Stimulated activated CD4-positive, alpha-beta T cell treated with anti-CD3 and anti-CD28 coated beads, Interleukin-1b, Interleukin-23, amount 100 ng/mL, for 48 hours (primary cell): ENCODE data around the gene CDH23.
"Not testable (repeated sequence)": the region's sequence is repeated elsewhere in the genome, so short reads cannot be mapped to it uniquely, and the experiment has no call there.

ENCODE experiments used
- DNase-seq: peaks from one replicate; pipeline ENCODE4 v3.0.0-alpha.2; 2020

CDH23 gene

DNA sequence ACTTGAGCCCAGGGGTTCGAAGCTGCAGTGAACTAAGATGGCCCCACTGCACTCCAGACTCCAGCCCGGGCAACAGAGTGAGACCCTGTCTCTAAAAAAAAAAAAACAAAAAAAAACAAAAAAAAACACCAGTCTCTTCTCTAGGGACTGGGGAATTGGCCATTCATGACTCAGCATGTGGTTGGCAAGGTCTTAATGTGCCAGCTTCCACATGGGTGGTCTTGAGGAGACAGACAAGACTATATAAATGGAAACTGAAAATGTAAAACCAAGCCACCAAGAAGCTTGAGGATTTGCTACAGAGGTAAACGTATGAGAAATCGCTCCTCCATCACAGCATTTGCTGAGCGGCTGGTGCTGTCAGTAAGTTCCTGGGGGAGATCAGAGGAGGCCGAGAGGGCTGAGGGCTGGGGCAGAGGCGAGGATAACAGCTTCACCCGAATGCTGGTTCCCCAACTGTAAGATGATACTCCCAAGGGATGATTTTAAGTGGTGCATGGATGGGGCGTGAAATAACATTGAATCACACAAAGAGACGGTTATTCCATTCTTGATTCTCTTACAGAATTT is 194.1 kb downstream of the CDH23 start:
- DNase-seq, result no peak

DNA sequence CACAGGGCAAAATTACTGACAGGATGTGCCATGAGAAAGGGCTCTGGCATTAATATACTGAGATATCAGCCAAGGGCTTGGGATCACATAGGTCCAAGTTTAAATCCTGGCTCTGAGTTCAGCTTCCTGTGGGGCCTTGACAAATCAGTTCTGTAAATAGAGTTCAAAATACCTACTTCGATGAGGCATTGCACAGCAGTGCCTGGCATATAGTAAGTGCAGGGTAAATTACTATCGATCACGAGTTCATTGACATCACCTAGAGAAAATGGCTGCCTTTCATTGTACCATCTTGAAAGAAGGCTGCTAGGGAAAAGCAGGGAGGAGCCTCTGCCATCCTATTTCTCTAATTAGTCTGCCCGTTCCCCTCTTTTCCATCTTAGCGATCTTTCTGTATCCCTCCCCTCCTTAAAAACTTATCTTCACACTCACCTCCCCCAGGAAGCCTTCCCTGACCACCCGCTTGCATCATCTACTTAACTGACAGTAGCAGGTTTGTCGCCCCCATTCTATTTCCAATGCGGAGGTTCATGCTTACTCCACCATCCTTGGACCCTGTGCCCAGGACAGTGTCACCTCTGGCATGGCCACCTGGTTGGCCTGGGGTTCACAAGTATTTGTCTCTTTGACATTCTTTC is 198.3 kb downstream of the CDH23 start:
- DNase-seq, result no peak

DNA sequence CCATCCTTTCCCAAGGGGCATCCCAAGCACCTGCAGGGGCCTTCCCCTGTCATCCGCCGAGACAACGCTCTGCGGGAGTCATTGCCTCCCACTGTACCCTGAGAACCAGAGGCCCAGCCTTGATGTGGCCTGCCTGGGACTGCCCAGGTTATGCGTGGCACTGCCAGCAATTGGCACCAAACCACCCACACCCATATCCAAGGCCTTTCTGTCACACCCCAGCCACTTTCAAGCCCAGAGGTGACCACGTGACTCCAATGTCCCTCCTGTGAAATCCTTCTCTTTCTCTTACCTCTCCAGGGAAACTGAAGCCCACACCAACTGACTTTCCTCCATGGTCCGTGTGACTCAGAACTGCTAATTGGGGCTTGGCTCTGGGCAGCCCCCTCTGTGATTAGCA is 198.9 kb downstream of the CDH23 start:
- no peak for DNase-seq

DNA sequence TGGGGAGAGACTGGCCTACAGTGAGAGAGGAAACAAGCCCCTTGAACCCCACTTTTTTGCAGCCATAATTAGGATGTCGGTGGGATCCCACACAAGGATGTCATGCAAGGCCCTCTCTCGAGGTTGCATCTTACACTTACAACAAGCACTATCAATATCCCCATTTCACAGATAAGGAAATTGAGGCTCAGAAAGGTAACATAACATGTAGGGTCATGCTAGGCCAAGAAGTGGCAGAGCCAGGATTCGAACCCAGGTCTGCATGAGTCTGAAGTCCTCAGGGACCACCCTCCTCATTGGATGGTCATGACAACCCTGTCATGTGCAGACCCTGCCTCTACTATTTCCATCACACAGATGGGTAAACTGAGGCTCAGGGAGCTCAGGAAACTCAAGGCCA is 199.4 kb downstream of the CDH23 start:
- no peak for DNase-seq

DNA sequence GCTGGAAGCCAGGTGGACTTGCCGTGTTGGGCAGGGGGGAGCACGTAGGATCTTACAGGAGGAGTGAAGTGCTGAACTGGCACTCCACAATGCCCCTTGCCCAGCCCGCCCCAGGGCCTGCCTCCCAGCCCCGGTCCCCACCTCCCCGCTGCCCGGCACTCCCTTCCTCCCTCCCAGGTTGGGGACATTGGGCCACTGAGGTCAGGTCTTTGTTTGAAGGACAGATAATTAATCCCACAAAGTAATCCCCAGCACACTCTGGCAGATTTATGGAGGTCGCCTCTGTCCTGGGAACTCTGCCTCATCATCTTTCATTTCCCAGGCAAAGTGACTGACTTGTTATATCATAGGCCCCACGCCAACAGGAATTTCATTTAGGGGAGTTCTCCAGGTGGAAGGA is 200.0 kb downstream of the CDH23 start:
- no peak for DNase-seq

DNA sequence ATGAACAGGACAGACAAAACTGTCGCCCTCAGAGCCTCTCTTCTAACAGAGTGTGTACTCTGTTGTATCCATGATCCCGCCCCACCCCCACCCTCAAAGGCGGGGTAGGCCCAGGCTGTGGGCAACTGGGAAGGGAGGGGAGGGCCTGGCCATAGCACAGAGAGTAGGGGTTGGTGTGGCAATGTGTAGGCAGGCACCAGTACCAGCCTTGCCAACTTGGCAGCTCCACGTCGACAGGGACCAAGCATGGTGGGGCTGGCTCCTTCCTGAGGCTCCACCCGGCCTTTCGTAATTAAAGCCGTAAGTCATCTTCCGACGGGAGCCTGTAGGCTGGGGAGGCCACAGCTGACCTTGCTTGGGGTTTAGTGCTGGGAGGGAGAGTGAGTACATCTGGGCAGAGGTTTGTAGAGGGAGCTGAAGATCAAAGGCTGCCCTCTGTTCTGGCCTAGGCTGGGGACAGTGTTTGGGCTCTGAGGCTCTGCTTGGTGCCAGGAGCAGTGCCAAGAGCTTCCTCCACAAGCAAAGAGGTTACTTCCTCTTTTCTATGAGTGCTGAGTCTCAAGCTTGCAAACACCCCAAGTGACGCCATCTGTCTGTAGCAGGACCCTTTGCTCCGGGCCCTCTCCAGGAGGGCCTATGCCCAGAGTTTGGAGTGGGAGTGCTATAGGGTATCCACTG is 201.2 kb downstream of the CDH23 start:
- DNase-seq, result no peak

DNA sequence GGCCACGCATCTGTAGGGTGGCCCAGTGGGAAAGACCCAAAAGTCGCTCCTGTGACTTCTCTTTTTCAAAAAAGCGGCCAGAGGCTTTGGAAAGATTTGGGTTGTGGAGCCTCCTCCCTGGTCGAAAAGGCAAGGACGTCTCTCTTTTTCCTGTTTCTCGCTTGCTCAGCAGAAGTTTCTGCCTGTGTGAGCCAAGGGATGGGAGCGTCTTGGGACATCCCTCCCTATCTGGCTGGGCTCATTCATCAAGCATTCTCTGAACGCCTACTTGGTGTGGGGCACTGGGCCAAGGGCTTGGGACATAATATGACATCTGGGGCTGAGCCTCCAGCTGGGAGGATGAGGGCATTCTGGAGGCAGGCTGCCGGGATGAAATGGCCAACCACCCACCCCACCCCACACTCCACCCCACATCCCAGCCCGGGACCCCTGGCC is 201.9 kb downstream of the CDH23 start:
- DNase-seq, result no peak

DNA sequence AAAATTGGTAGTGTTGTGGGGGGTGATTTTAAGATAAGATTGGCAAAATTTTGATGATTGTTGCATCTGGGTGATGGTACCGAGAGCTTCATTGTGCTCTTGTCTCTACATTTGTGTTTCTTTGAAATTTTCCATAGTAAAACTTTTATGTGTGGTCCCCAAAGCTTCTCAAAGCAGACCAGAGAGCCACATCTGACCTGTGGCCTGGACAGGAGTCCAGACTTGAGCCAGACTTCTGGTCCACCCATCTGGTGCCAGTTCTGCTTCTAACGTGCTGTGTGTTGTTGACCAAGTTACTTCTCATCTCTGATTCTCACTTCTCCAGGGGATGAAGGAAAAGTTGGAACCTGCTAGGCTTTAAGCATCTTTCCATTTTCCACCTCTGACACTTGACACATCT is 202.8 kb downstream of the CDH23 start:
- DNase-seq, result no peak

DNA sequence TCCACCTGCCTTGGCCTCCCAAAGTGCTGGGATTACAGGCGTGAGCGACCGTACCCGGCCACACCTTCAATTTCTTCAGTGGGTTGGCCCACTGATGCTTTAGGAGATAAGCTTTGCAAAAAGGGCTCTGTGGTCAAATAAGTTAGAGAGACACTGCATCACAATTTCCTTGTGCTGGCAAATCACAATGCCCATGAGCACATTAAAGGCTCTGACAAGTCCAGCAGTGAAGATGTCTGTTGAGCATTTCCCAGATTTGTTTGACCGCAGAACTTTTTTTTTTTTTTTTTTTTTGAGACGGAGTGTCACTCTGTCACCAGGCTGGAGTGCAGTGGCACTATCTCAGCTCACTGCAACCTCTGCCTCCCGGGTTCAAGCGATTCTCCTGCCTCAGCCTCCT is 203.5 kb downstream of the CDH23 start:
- not testable (repeated sequence) for DNase-seq

DNA sequence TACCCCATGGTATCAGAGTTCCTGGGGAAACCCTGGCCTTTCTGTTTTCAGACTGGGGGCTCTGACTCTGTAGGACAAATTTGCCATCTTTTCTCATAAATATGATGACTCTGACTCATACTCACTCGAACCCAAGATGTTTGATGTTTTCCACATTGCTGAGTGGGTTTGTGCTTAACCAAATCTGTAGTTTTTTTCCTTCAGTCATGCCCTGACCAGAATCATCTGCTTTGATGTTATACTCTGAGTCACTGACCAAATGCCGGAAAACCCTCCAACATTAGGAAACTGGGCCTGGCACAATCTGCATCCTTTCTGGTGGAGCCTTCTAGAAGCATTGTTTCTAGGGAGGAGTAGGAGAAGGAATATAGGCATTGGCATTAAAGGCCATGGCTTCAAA is 204.1 kb downstream of the CDH23 start:
- peak; percentile 13 for DNase-seq

DNA sequence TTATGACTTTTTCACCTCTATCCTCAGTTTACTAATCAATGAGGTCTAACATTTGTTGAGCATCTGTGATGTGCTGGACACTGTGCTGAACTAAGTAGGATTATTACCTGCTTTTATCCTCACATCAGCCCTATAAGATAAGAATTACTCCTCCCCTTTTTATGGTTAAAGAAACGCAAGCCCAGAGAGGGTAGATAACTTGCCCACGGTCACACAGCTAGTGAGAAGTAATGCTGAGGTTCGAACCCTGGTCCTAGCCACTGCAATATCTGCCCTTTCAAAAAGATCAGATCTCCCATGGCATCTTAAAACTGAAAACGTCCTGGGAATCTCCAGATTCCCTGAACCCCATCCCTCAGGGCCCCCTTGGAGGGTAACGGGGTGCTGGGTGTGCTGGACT is 204.6 kb downstream of the CDH23 start:
- DNase-seq, result no peak

DNA sequence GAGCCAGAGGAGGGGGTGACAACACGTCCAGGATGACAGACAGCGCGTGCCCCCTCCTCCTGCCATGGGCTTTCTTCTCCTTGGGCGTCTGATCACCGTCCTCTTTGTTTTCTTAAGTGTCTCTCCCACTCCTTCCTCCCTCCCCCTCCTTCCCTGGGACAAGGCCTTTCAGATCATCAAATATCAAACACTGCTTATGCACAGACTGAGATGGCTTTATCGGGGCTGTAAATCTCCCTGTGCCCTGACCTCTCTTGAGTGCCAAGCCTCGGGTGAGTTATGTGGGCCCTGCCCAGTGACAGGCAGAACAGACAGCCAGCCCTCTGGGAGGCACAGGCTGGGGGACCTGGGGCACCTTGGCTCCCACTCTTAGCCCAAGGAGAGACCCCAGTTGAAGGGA is 206.4 kb downstream of the CDH23 start:
- DNase-seq, result no peak

DNA sequence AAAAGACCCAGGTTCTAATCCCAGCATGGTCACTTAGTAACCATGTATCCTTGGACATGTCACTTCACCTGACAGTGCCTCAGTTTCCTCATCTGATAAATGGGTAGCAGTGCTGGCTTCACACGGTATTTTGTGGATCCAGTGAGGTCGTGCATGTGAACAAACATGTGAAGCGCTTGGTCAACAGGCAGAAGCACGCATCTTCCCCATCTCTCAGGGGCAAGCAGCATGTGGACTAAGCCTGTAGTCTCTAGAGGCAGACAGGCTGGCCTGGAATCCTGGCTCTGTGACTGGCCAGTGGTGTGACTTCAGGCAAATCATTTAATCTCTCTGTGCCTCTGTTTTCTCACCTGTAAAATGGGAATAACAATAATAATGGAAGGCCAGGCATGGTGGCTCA is 207.0 kb downstream of the CDH23 start:
- DNase-seq, result no peak

DNA sequence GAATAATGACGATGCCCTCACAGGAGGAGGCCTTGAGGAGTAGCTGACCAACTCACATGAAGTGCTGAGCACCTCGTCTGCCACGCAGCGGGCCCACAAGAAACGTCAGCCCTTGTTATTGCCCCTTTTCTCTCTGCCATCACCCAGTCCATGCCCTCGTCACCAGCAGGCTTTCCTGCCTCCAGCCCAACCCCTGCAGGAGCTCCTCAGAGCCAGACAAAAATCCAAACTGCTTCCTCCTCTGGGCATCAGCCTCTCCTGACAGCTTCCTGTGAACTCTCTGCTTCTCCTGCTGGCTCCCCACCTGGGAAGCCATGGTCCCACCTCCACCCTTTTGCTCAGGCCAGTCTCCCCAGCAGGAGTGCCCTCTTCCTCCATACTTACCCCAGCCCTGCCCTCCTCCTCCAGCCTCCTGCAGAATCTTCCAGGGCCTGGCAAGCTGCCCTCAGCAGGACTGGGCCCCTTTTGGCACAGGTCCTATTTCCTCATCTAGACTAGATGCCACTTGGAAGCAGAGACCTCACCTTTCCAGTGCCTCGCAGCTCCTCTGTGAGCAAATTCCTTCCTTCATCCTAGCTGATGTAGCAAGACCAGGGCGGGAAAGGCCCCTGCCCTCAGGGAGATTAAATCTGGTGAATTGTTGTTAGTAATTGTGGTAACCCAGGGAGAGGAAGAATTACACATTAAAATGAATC is 207.8 kb downstream of the CDH23 start:
- no peak for DNase-seq

DNA sequence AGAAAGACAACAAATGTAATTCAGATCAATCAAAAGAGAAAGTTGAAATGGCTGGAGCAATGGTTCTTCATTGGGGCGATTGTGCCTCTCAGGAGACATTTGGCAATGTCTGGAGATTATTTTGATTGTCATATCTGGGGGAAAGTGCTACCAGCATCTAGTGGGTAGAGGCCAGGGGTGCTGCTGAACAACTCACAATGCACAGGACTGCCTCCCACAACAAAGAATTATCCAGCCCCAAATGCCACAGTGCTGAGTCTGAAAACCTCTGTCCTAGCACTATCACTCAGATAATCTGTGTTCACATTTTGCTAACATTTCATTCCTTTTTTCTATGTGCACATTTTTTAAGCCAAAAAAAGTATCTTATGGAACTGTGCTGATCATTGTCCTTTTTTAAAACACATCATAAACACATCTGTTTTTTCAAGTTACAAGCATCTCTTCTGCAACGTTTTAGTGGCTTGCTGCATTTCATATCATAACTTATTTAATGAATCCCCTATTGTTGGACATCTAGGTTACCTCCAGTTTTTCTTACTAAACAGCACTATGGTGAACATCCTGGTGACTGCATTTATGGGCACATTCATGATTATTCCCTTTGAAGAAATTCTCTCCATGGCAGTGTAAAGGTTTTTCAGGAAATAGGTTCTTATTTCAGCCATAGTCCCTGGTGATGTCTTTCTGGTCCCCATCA is 208.7 kb downstream of the CDH23 start:
- DNase-seq, result peak; percentile 20

DNA sequence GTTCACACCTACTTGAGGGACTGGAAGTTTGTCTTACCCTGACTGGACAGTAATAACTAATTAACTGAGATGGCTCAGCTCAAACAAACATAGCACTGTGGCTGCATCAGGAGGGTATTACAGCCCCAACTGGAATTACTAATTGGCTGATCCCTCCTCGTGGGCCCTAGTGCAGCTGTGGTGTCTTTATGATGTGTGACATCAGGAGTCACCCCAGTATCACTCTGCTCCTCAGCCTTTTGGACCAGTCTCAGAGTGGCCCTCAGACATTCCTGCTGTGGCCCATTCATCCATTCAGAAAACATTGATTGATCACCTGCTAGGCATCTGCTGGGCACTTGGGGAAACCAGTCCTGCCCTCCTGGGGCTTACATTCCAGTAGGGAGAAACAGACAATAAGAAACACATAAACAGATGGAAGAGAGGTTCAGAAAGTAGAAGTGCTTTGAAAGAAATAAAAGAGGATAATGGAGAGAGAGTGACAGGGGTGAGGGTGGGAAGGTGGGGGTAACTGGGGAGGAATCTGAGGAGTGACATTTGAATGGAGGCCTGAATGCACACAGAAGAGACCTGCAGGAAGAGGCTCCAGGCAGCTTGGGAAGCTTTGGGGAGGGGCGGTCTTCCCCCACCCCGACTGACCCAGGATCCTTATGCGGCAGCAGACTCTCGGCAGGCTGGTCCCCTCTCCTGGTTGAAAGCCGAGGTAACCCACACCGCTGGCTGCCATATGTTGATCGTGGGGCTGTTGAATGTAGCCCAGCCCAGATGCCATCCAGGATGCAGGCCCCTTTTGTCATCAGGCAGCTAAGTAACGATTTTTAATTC is 209.7 kb downstream of the CDH23 start:
- no peak for DNase-seq

DNA sequence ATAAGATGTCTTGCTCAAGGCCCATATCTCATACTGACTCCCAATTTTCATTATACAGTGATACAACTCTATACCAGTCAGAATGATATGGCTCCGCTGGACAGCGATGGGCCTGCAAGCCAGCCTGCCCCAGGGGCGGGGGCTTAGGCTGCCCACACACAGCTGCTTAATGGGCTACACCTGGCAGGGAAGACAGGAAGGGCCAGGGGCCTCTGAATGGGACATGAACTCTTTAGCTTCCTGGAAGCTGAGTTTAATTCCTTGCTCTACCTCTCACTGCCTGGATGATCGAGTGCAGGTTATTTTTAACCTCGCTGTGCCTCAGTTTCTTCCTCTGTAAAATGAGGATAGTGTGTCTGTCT is 210.3 kb downstream of the CDH23 start:
- DNase-seq, result no peak

DNA sequence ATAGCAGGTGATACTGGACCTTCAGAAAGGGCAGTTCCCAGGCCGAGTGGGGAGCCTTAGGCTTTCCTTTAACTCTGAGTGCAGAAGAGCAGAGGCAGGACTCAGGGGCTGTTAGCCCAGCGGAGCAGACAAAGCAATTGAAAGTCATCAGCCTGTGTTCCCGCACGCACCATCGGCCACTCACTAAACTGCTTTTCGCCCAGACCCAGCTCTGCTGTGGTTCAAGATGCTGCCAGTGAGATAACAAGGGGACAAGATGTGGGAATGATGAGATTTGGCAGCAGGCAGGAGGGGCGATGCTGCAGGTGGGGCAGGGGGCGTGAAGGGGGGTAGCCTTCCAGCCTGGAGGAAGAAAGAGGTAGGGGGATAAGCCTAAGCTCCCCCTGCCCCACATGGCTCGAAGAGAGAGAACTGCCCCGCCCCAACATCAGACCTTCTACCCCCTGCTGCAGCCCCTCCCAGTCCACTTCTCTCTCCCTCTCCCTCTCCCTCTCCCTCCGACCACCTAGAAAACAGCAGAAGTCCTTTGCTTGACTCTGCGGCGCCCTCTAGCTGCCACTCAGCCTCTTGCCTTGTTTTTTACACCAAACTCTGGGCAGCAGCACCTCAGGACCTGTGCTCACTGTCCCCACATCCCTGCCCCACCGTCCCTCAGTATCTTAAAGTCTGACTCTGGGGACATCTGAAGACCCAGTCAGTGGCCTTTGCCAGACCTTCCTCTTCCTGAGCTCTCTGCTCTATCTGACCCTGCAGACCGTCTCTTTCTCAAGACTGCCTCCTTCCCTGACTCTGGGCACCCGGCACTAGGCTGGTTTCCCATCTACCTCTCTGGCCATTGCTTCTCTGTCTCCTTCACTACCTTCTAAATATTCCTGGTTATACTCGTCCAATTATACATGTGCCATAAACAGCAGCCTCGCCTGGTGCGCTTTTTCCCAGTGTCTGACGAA is 212.4 kb downstream of the CDH23 start:
- DNase-seq, result peak; percentile 67

DNA sequence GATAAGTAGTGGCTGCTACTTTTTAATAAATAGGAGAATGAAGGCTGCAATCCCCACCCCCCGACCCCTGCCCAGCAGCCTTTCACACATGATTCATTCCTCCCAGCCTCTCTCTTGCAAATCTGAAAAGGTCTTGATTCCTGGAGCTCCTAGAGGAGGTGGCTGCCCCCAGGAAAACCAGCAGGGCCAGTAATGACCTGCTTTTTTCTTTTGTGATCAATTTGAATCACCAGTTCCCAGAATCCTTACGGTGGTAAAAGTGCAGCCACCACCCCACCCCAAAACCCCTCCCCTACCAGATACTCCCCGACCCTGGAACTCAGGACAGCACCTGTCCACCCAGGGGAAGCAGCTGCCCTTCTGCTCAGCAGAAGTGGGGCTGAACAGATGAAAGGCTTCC is 213.9 kb downstream of the CDH23 start:
- DNase-seq, result no peak

DNA sequence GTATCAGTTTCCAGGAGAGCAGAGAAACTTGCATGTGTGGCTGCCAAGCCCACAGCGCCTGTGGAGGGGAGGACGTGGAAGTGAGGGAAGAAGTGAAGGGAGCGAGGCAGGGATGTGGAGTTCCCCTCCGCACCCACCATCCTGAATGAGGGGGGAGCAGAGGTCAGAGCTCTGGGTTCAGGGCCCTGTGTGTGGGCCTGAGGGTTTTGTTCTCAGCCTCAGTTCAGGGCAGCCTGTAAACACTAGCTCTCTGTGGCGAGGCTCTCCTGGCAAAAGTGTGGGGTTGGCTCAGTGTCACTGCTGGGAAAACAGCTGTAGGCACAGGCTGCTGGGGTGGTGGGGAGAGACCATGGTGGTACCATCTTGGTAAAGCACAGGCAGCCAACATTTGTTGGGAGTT is 214.4 kb downstream of the CDH23 start:
- no peak for DNase-seq

DNA sequence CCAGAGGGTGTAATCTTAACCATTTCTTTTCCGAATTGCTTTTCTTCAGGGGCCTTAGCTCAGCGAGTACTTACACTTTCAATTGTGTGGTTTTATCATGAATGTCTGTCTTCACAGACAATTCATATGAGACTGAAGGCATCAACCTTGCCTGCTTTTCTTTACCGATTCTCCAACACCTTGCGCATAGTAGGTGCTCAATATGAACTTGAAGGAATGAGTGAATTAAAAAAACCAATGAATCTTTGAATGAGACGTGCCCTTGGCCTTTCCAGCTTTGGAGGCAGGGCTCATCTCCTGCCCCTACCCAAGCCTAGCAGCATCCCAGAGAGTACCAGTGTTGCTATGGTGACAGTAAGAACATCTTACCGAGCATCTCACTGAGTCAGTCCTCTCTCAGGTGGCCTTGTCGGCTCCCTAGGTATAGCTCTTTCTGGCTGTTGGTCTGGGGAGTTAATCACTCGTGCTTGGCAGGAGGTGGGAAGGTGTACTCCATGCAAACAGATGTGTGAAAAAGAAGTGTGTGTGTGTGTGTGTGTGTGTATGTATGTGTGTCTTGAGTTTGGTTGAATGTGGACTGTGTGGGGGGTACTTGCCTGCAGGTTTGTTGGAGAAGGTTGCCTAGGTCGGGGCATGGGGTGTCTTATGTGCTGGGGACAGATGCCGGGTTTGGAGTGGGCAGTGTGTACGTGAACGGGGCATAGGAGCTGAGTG is 215.1 kb downstream of the CDH23 start:
- DNase-seq, result no peak
